ENCODE measurements around the gene QRFPR.
"Not testable (repeated sequence)": the region's sequence is repeated elsewhere in the genome, so short reads cannot be mapped to it uniquely, and the experiment has no call there.

The QRFPR gene

DNA sequence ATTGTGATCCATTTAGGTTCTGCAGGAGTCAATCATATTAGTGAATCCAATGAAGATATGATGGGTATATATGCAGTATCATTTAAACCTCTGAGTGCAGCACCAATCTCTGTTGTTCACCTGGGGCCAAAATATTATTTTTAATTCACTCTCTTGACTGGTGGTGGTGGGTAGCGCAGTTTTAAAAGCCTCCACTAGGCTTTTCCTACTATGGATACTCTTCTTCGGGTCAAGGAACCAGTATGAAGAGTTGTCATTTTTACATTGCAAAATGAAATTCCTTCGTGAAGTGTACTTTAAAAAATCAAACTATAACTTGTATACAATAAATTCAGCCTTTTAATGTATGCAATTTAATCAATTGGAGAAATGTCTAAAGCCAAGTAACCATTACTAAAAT lies 56.5 kb downstream of the QRFPR start:
- Histone ChIP-seq H3K27ac (no peak overlapping the region), H3K4me3 (no peak overlapping the region)
- DNase-seq (ENCODE audit: low spot score): no peak
- TF ChIP-seq, protein P1, sequence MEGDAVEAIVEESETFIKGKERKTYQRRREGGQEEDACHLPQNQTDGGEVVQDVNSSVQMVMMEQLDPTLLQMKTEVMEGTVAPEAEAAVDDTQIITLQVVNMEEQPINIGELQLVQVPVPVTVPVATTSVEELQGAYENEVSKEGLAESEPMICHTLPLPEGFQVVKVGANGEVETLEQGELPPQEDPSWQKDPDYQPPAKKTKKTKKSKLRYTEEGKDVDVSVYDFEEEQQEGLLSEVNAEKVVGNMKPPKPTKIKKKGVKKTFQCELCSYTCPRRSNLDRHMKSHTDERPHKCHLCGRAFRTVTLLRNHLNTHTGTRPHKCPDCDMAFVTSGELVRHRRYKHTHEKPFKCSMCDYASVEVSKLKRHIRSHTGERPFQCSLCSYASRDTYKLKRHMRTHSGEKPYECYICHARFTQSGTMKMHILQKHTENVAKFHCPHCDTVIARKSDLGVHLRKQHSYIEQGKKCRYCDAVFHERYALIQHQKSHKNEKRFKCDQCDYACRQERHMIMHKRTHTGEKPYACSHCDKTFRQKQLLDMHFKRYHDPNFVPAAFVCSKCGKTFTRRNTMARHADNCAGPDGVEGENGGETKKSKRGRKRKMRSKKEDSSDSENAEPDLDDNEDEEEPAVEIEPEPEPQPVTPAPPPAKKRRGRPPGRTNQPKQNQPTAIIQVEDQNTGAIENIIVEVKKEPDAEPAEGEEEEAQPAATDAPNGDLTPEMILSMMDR (IDR thresholded peaks at IDR 0.05): no peak

DNA sequence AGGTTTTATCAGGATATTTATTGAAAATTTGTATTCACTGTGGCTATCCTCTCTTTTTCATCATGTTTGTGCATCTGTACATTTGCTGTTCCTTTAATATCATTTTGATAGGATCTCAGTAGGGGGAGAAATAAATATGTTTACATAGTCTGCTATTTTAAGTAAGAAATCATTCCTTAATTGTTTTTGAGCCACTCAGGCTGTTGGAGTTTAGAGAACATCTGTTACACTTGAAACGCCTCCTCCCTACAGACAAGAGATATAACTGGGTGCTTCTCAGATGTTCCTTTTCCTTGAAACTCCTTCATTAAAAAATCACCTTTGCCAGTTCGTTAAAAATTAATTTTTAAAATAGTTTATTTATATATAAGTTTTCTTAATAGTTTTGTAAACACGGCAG lies 59.4 kb downstream of the QRFPR start:
- TF ChIP-seq, protein P1 (IDR thresholded peaks at IDR 0.05): no peak
- no peak for DNase-seq (ENCODE audit: low spot score)
- Histone ChIP-seq H3K27ac (no peak overlapping the region), H3K4me3 (no peak overlapping the region)

DNA sequence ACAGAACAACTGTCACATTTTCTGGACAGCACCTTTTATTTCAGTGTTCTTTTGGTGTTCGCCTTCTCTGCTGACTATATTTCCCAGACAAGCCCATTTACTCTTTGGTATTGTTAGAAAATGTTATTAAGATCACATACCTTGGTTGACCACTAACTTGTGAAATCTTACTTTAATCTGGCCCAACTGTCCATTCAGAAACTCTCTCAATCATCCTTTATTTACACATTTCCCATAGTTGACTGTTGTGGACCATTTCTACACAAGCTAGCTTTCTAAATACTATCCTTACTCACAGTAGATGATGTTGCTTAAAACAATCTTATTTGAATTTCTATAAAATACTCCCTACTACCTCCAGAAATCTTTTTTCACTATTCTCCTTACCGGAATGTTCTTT lies 64.7 kb downstream of the QRFPR start:
- Histone ChIP-seq H3K4me3 (no peak overlapping the region), H3K27ac (no peak overlapping the region)
- TF ChIP-seq, protein P1 (IDR thresholded peaks at IDR 0.05): no peak
- no peak for DNase-seq (ENCODE audit: low spot score)

DNA sequence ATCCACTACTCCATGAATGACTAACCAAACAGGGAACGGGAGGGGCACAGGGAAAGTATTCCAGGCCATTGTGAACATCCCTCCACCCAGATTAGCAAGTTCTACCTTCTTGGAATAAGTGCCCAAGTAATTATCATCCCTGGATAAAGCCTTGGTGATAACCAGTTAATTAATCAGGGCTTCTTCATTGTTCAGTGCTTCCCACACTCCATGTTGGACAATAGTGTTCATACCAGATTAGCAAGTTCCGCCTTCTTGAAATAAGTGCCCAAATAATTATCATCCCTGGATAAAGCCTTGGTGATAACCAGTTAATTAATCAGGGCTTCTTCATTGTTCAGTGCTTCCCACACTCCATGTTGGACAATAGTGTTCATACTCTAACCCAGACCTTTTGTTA lies 67.4 kb downstream of the QRFPR start:
- H3K4me3 ChIP-seq; H3K27ac ChIP-seq; DNase-seq (ENCODE audit: low spot score): not testable (repeated sequence)

DNA sequence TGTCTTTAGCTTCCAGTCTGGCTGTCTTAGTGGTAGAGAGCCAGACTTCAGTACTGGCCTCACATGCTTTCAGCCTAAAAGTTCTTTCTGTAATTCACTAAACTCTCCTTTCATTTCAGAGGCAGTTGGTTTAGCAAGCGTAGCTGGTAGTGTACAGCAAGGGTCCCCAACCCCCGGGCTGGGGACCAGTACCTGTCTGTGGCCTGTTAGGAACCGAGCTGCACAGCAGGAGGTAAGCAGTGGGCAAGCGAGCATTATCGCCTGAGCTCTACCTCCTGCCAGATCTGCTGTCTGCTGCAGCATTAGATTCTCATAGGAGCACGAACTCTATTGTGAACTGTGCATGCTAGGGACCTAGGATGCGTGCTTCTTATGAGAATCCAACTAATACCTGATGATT lies 72.0 kb downstream of the QRFPR start:
- TF ChIP-seq, protein P1 (IDR thresholded peaks at IDR 0.05): no peak
- Histone ChIP-seq H3K27ac (no peak overlapping the region), H3K4me3 (no peak overlapping the region)
- no peak for DNase-seq (ENCODE audit: low spot score)

DNA sequence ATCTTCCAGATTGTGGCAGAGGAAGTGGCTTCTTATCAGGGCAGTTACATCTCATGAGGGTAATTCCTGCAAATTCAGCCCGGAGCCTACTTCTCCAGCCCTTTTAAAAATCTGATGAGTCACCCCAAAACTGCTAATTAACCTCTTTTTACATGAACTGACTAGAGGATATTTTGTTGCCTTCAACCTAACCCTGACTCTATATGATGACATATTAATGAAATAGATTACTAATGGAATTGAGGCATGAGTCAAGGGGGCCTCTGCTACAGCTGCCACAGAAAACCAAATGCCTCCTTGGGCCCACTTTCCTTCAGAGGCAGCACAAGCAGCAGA lies 72.5 kb downstream of the QRFPR start:
- Histone ChIP-seq H3K4me3 (no peak overlapping the region), H3K27ac (no peak overlapping the region)
- no peak for DNase-seq (ENCODE audit: low spot score)
- TF ChIP-seq, protein P1 (IDR thresholded peaks at IDR 0.05): no peak

DNA sequence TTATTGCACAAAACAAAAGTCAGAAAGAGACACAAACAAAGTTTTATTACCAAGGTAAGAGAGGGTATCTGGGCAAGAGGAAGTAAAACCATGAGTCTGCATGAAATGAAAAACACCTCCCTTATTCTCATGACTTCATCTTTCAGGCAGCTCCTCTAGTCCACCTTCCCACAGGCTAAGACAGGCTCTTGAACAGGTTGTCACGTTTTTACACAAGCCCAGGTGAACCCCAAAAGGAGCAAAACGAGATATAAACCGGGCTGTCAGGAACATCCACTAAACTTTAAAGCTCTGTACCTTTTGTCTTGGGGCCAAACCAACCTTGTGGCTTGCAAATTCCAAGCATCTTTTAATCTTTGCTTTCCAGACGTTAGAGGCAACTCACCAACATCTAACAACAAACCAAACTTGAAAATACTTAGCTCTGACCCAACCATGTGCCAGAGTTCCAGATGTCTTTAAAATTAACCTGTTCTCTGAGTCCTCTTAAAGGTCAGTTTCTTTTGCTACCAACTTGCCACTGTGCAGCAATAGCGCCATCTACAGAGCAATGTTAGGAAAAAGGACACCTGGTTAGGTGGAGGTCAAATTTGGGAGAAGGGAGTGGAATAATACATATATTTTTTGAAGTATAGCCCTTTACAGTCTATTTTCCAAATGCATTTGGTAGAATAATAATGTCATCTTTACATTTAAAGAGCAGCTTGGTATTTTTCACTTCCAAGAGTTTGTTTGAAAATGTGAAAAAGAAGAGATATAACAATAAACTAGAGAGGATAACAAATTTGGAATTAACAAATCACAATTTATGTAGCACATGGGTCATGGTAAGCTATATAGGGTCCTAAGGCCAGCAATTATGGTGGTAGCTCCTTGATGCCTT lies 73.1 kb downstream of the QRFPR start:
- DNase-seq (ENCODE audit: low spot score): no peak
- no peak overlapping the region for H3K27ac ChIP-seq

More for the DNA sequence above, 73.1 kb downstream of the QRFPR start:
- TF ChIP-seq, protein P1 (IDR thresholded peaks at IDR 0.05): no peak
- H3K4me3 ChIP-seq: no peak overlapping the region
